NT2/D1 (cell line): Measurements from ENCODE around the gene FAM216A.
"Not testable (repeated sequence)": the region's sequence is repeated elsewhere in the genome, so short reads cannot be mapped to it uniquely, and the experiment has no call there.

Experiments used
- SUZ12 ChIP-seq: IDR thresholded peaks from 2 replicates; pipeline ENCODE4 v1.6.1; 2011; ENCODE audit not compliant: insufficient read length, insufficient read depth; ENCODE audit errors: extremely low read depth
- YY1 ChIP-seq: IDR thresholded peaks from 2 replicates; pipeline ENCODE4 v1.6.1; 2011; ENCODE audit not compliant: insufficient read length, insufficient read depth
- ZNF274 ChIP-seq: IDR thresholded peaks from 2 replicates; pipeline ENCODE4 v1.6.1; 2011; ENCODE audit warnings: mild to moderate bottlenecking, low read depth, low read length

DNA sequence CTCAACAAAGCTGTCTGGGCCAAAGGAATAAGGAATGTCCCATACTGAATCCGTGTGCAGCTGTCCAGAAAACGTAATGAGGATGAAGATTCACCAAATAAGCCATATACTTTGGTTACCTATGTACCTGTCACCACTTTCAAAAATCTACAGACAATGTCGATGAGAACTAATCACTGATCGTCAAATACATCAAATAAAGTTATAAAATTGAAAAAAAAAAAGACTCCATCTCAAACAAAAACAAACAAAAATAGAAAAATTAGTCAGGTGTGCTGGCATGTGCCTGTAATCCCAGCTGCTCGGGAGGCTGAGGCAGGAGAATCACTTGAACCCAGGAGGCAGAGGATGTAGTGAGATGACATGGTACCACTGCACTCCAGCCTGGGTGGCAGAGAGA, 7.5 kb upstream of the FAM216A start:
- TF ChIP-seq SUZ12, YY1, ZNF274: not testable (repeated sequence)
